Activated T-cell treated with anti-CD3 and anti-CD28 coated beads, Interleukin-2, amount 50 U/mL, for 4 hours (primary cell): Measurements from ENCODE around the gene CASP4. TPM values are rescaled to one million over a fixed set of nuclear protein-coding genes. Genes with fewer than 3 reads are reported as not detected.
A peak's percentile ranks its signal among the peaks of the same experiment; 100 is the strongest.
"Not testable (repeated sequence)": the region's sequence is repeated elsewhere in the genome, so short reads cannot be mapped to it uniquely, and the experiment has no call there.

ENCODE experiments used
- ATAC-seq, 2 donors: fragments of 200-7000 bp; cut with Tn5 transposase; one replicate each; pipeline ENCODE4 v1.10.0; 2021
- DNase-seq: peaks from one replicate; pipeline ENCODE4 v3.0.0-alpha.2; 2020
- H3K27me3 Mint-ChIP-seq: one replicate; pipeline ENCODE4 v1.8.0; 2021; ENCODE audit warnings: low read depth, mixed read lengths
- H3K36me3 Mint-ChIP-seq: one replicate; pipeline ENCODE4 v1.8.0; 2022; ENCODE audit warnings: mixed read lengths; ENCODE audit not compliant: insufficient read depth
- H3K4me1 Mint-ChIP-seq: one replicate; pipeline ENCODE4 v1.8.0; 2021; ENCODE audit warnings: low read depth, mixed read lengths
- H3K4me3 Mint-ChIP-seq: one replicate; pipeline ENCODE4 v1.8.0; 2021; ENCODE audit warnings: mild to moderate bottlenecking, moderate library complexity, mixed read lengths
- H3K9me3 Mint-ChIP-seq: one replicate; pipeline ENCODE4 v1.8.0; 2021; ENCODE audit warnings: mixed read lengths
- total RNA-seq, 3 donors: library from RNA; stranded (reverse); gene quantifications; one replicate each; pipeline ENCODE4 v1.2.1, GENCODE V29; 2021

CASP4 gene
- 10 to 100 TPM; 46.0 to 64.1 (median 59.1) TPM for total RNA-seq

DNA sequence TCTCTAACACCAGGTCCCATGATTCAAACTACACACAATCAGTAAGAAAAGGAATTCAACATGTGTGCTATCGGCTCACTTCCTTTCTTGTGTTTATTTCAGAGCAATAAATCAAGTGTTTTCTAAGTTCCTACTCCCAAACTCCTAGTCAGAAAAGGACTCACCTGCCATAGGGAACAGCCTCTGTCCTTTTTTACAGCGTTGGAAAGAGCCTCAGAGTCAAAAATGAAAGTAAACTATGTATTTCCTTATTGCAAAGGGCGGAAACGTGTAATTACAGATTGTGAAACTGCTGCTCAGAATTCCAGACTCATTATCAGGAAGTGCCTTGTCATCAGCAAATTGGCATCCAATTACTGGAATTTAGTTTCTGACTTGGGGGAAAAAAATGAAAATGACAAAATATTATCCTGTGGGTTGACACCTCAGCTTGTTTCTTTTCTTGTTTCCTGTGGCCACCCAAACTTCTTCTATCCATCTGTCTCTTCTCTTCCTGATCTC, at the start of gene CASP4:
Gene CASP4 (minus strand): TSS at position 220 of the 501 bp plus-strand sequence. CDS start 49 bp downstream, at position 171.
- peaks cover 13% of the 10 kb centered on the region for H3K9me3 Mint-ChIP-seq
- H3K4me1 Mint-ChIP-seq = peaks cover 39% of the 10 kb centered on the region
- DNase-seq (no peak), ATAC-seq (peak; percentile 55 to 63)
- peak within 1 kb of the TSS; percentile 90 for H3K4me3 Mint-ChIP-seq
- no peaks in the 10 kb centered on the region for H3K27me3 Mint-ChIP-seq
- peaks cover 14% of the 10 kb centered on the region for H3K36me3 Mint-ChIP-seq

DNA sequence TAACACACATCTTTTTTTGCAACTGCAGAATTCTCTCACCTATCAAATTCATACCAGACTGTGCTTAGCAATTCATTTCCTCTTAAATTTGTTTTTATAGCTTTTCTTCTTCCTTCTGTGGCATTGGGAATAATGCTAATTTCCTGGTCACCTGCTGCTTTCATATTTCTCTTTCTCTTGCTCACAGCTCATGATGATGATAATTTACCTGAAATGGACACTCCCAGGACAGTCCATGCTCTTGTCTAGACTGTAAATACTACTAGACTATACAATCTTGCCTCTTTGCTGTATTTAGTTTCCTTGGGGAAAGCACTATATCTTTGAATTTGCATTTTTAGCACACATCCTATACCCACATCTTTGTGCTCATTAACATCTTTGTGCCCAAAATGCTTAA, 39.1 kb upstream of the CASP4 start:
- Mint-ChIP-seq H3K4me1 (no peaks in the 10 kb centered on the region), H3K4me3 (no peak overlapping the region), H3K36me3 (no peaks in the 10 kb centered on the region), H3K27me3 (no peaks in the 10 kb centered on the region), H3K9me3 (no peaks in the 10 kb centered on the region)
- ATAC-seq (no peak), DNase-seq (no peak)

DNA sequence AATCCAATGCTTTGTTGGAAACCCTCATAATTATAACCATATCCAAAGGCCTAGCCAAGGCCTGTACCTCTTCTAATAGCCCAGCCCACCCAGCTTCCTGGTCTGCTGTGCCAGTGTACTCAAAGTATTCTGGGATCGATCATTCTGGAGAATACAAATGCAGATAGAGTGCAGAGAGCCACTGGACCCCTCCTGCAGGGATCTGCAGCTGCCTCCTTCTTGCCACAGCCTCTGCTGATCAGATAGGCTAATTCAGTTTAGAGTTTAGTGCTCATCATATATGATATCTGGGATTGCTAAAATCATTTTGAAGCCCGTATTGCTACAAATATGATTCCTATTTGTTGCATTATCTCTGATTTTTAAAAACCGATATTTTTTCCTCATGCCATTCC, 37.1 kb upstream of the CASP4 start:
- Mint-ChIP-seq H3K4me3 (no peak overlapping the region), H3K27me3 (no peaks in the 10 kb centered on the region), H3K36me3 (no peaks in the 10 kb centered on the region), H3K9me3 (no peaks in the 10 kb centered on the region), H3K4me1 (peaks cover 5% of the 10 kb centered on the region)
- no peak for DNase-seq
- no peak for ATAC-seq

DNA sequence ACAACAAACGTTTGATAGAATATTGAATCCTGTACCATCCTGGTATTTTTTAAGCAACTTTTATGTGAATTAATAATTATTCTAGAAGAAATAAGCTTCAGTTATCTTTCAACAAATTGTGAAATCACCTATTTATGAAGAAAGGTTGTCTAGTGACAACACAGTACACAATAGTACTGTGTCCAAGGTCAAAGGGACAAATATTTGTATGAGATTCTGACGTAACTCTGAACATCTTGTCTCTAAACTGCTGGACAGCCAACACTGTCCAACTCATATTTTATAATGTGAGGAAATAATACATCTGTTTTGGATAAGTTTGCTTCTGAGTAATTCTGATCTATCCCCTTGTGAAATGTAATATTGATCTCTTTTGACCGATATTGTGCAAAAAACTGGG, 35.6 kb upstream of the CASP4 start:
- Mint-ChIP-seq H3K27me3 (no peaks in the 10 kb centered on the region), H3K36me3 (no peaks in the 10 kb centered on the region), H3K9me3 (no peaks in the 10 kb centered on the region), H3K4me1 (peaks cover 9% of the 10 kb centered on the region), H3K4me3 (no peak overlapping the region)
- DNase-seq (no peak), ATAC-seq (no peak)

DNA sequence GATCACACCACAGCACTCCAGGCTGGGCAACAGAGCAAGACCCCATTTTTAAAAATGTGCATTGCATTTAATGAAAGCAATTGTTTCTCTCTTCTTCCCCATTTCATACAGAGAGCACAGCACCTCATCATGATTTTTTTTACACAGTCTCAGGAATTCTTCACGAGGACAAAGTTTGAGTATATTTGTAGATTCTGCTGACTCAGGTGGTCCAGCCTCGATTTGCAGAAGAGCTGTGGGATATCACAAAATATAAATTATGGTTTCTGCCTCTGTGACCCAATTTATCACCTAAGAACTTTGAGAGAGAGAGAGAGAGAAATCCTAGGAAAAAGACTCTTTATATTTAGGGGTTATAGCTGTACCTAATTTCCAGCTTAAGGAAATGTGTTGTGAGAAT, 34.8 kb upstream of the CASP4 start:
- DNase-seq = no peak

DNA sequence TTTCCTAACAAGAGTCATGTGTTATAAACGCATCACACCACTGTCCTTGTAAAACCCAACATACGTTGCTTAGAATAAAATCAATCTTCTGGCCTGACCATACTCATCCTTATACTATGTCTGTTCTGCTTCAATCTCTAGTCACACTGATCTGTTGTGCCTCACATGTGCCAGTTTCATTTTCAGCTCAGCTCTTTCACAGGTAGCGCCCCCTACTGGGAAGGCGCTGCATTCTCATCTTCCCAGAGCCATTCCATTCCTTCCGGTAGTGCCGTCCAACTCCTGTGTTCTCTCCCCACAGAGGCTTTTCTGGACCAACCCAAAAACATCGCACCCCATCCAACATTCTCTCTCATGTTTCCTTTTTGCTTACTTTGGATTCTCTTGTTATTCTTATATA, 32.4 kb upstream of the CASP4 start:
- no peak overlapping the region for H3K4me3 Mint-ChIP-seq
- ATAC-seq (peak; percentile 60 to 81), DNase-seq (peak; percentile 45)
- peaks cover 9% of the 10 kb centered on the region for H3K4me1 Mint-ChIP-seq
- H3K27me3 Mint-ChIP-seq = no peaks in the 10 kb centered on the region
- H3K36me3 Mint-ChIP-seq = no peaks in the 10 kb centered on the region
- no peaks in the 10 kb centered on the region for H3K9me3 Mint-ChIP-seq

More for the DNA sequence above, 34.8 kb upstream of the CASP4 start:
- H3K9me3 Mint-ChIP-seq = no peaks in the 10 kb centered on the region
- peaks cover 9% of the 10 kb centered on the region for H3K4me1 Mint-ChIP-seq
- no peak overlapping the region for H3K4me3 Mint-ChIP-seq
- H3K27me3 Mint-ChIP-seq = no peaks in the 10 kb centered on the region
- no peaks in the 10 kb centered on the region for H3K36me3 Mint-ChIP-seq
- ATAC-seq = no peak

DNA sequence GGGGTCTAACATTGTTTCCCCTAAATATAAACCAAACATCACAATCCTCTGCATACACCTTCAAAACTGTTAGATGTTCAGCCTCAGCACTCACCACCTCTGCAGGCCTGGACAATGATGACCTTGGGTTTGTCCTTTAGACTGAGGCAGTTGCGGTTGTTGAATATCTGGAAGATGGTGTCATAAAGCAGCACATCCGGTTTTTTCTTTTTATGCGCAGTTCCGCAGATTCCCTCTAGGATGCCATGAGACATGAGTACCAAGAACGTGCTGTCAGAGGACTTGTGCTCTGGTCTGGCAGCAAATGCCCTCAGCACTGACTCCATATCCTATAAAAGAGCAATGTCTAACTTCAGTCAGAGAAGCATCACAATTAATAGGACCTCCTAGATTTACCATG, 31.8 kb upstream of the CASP4 start:
- Mint-ChIP-seq H3K36me3 (no peaks in the 10 kb centered on the region), H3K9me3 (no peaks in the 10 kb centered on the region)
- no peak for DNase-seq

DNA sequence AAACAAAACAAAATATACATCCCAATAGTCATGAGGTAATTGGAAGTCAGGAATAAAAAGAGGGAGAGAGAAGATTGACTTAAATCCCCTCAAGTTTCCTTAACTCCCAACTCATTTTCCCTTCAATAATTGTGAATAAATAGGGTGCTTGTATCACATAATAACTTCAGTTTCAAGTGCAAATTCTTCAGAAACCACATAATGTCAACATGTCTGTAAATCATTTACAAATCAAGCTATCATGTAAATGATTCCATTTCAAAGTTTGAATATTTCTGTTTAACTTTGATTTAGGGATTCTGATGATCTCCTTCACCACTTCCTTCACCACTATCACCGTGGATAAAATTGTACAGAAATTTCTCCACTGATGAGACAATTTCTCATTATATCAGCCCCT, 31.3 kb upstream of the CASP4 start:
- H3K36me3 Mint-ChIP-seq = no peaks in the 10 kb centered on the region
- peaks cover 13% of the 10 kb centered on the region for H3K4me1 Mint-ChIP-seq
- ATAC-seq (no peak), DNase-seq (no peak)
- no peaks in the 10 kb centered on the region for H3K9me3 Mint-ChIP-seq
- no peak overlapping the region for H3K4me3 Mint-ChIP-seq
- no peaks in the 10 kb centered on the region for H3K27me3 Mint-ChIP-seq

More for the DNA sequence above, 31.8 kb upstream of the CASP4 start:
- no peak for ATAC-seq
- H3K4me3 Mint-ChIP-seq = no peak overlapping the region
- no peaks in the 10 kb centered on the region for H3K27me3 Mint-ChIP-seq
- peaks cover 9% of the 10 kb centered on the region for H3K4me1 Mint-ChIP-seq

DNA sequence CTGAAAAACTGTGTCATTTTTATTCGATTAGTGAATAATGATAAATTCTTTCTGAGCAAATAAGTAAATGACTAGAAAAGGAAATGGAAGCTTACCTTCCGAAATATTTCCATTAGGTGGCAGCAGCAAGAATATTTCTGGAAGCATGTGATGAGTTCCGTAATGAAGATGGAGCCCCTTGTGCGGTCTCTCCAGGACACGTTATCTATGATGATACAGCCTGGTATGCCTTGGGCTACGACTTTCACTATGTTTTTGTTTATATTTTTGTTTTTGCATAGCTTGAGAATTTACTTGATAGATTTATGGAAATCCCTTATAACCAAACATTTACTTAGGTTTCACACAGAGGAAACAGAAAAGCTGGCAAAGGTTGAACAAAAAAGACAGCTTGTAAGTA, 28.9 kb upstream of the CASP4 start:
- Mint-ChIP-seq H3K36me3 (no peaks in the 10 kb centered on the region), H3K4me3 (no peak overlapping the region), H3K9me3 (no peaks in the 10 kb centered on the region), H3K4me1 (peaks cover 18% of the 10 kb centered on the region), H3K27me3 (no peaks in the 10 kb centered on the region)
- no peak for ATAC-seq
- no peak for DNase-seq

DNA sequence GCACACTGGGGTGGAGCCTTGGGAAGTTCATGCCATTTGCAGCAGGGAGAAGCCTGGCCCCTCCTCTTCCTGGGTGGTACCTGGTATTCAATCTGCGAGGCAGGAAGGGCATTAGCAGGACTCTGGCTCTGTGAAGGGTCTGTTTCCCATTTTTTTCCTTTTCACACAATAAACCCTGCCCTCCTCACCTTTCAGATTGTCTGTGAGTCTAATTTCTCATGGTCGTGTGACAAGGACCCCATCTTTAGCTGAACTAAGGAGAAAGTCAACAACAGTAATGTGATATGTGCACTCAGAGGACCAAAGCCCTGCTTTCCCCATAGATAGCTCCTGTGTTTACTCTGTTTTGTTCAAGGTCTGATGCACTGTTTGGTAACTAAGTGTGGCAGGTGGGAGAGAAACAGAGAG, 26.6 kb upstream of the CASP4 start:
- no peak for ATAC-seq
- peaks cover 13% of the 10 kb centered on the region for H3K4me1 Mint-ChIP-seq
- no peak for DNase-seq
- H3K36me3 Mint-ChIP-seq = no peaks in the 10 kb centered on the region
- H3K27me3 Mint-ChIP-seq = no peaks in the 10 kb centered on the region
- H3K4me3 Mint-ChIP-seq = no peak overlapping the region
- no peaks in the 10 kb centered on the region for H3K9me3 Mint-ChIP-seq

DNA sequence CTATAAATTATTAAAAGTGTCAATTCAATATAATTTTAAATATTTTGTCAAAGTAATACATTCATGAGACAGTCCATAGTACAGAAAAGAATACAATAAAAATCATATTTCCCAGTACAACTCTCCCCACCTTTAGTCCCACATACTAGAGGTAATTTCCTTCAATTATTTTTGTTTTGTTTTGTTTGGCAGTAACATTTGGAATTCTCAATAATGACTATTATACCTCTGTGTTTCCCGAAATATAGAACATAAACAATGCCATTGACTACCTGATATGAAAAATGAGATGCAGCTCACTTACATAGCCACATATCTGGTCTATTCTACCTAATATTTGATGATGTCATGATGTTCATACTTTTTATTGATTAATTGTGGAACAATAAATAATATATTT, 24.4 kb upstream of the CASP4 start:
- Mint-ChIP-seq H3K9me3 (peaks cover 6% of the 10 kb centered on the region), H3K27me3 (no peaks in the 10 kb centered on the region), H3K36me3 (peaks cover 2% of the 10 kb centered on the region), H3K4me1 (peaks cover 9% of the 10 kb centered on the region), H3K4me3 (no peak overlapping the region)
- ATAC-seq = no peak
- DNase-seq = no peak

DNA sequence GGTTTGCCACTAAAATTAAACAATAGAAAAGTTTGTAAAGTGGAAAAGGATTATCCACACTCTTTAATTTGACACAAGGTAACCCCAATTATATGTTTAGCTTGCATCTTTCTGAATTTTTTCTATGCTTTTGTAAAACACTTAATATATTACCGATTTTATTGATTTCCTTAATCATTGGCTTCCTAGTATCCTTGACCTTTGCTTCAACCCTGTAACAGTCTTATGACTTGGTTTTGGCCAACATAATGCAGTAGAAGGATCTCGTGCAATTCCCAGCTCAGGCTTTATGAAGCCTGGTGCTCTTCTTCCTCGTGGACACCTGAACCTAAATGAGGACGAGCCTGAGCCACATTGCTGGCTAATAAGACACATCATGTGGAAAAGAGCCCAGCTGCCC, 23.6 kb upstream of the CASP4 start:
- ATAC-seq (no peak), DNase-seq (no peak)
- H3K36me3 Mint-ChIP-seq = peaks cover 2% of the 10 kb centered on the region

DNA sequence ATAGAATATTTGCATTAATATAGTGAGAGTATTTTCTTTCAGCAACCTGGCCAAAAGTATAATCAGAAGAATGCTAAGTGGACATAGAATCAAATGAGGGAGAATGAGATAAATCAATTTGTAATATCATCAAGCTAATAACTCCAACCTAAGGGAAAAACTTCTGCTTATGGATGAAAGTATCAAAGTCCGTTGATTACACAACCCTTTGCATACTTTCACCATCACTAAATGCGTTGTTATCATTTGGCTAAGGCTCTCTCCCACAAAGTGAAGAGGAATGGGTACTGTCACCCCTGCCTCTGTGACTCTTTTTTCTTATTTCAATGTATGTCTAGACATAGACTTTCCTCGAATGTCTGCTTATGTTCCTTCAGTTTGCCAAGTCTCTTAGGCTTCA, 16.4 kb upstream of the CASP4 start:
- Mint-ChIP-seq H3K27me3 (no peaks in the 10 kb centered on the region), H3K9me3 (peaks cover 13% of the 10 kb centered on the region), H3K4me3 (no peak overlapping the region), H3K4me1 (no peaks in the 10 kb centered on the region), H3K36me3 (peaks cover 2% of the 10 kb centered on the region)
- no peak for DNase-seq
- ATAC-seq = no peak

More for the DNA sequence above, 23.6 kb upstream of the CASP4 start:
- peaks cover 9% of the 10 kb centered on the region for H3K4me1 Mint-ChIP-seq
- no peak overlapping the region for H3K4me3 Mint-ChIP-seq
- H3K27me3 Mint-ChIP-seq = no peaks in the 10 kb centered on the region
- H3K9me3 Mint-ChIP-seq = peaks cover 13% of the 10 kb centered on the region

DNA sequence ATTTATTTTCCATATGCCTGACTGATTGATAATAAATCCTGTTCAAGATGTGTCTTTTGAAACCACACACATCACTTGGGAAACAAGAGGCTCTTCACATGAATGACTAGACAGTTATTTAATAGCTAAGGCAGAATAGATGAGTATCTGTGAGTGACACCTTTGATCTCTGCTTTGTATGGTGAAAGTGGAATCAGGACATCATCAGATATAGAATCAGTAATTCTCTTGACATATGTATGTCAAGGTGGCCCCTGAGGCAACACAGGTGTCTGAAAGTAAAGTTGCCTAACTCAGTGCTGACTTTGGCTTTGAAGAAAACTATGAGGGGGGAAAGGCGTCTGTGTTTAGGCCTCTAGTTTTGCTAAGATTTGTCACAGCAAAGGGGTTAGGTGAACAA, 11.5 kb upstream of the CASP4 start:
- no peaks in the 10 kb centered on the region for H3K4me1 Mint-ChIP-seq
- ATAC-seq = no peak
- H3K9me3 Mint-ChIP-seq = peaks cover under 1% of the 10 kb centered on the region
- H3K4me3 Mint-ChIP-seq = no peak overlapping the region
- no peaks in the 10 kb centered on the region for H3K27me3 Mint-ChIP-seq
- DNase-seq = no peak
- no peaks in the 10 kb centered on the region for H3K36me3 Mint-ChIP-seq

DNA sequence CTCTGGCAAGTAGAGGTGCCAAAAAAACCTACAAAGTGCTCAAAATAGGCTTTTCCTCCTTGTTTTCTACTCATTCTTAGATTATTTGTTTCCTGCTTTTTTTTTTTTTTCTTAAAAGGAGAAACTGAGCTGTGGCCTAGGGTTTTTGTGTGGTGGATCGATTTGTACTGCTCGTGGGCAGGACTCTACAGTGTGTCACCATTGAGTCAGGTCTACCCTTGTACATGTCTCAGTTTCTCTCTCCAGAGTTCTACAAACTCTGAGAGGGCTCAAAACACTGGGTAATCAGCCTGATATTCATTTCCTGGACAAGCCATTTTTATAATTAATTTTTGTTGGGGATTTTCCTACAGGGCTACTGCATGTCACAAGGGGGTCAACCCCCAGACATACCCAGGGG, 5.2 kb upstream of the CASP4 start:
- Mint-ChIP-seq H3K36me3 (no peaks in the 10 kb centered on the region), H3K27me3 (no peaks in the 10 kb centered on the region), H3K4me1 (peaks cover 4% of the 10 kb centered on the region), H3K9me3 (peaks cover 27% of the 10 kb centered on the region), H3K4me3 (no peak overlapping the region)
- ATAC-seq (no peak), DNase-seq (no peak)

DNA sequence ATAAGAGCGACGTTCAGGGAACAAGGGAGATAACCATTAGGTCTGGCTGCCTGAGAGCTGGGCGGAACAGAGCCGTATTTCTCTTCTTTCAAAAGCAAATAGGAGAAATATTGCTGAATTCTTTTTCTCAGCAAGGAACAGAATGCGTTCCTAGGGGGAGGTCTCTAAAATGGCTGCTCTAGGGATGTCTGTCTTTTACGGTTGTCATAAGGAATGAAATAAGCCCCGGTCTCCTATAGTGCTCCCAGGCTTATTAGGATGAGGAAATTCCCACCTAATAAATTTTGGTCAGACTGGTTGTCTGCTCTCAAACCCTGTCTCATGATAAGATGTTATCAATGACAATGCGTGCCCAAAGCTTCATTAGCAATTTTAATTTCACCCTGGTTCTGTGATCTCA, 4.5 kb upstream of the CASP4 start:
- not testable (repeated sequence) for DNase-seq, H3K4me1 Mint-ChIP-seq, ATAC-seq, H3K4me3 Mint-ChIP-seq, H3K36me3 Mint-ChIP-seq, H3K27me3 Mint-ChIP-seq
- peaks cover 27% of the 10 kb centered on the region for H3K9me3 Mint-ChIP-seq
